Right lobe of liver (tissue), 4 donors: ENCODE data around the gene IRGC.

Source experiments
- CTCF ChIP-seq, 4 donors: fragments of 200-600 bp in 3 of 4; fragments of 450-650 bp in 1 of 4; IDR thresholded peaks; one replicate each; pipeline versions ENCODE4 v1.5.1 to v1.8.0; 2016 to 2022; ENCODE audit warnings: antibody characterized with exemption in 4 of 4, mild to moderate bottlenecking in 2 of 4
- POLR2A ChIP-seq: fragments of 450-650 bp; IDR thresholded peaks from one replicate; pipeline ENCODE4 v1.6.1; 2017; ENCODE audit warnings: antibody characterized with exemption, mild to moderate bottlenecking
- donor health status: DM: no; HTN: no; CAD: no.
- donor health status: DM: no; HTN: no; CAD: no.
- donor health status: DM: no; HTN: yes; CAD: no.

- no peak for TF ChIP-seq CTCF (IDR thresholded peaks at IDR 0.05)
- no peak for TF ChIP-seq POLR2A
Observed at GRCh38 chr19:43749152-43749551, 33.3 kb downstream of the IRGC start.
